CD4-positive, alpha-beta memory T cell (primary cell): ENCODE data around the gene USP12. TPM values are rescaled to one million over a fixed set of nuclear protein-coding genes. Genes with fewer than 3 reads are reported as not detected.
A peak's percentile ranks its signal among the peaks of the same experiment; 100 is the strongest.
"Not testable (repeated sequence)": the region's sequence is repeated elsewhere in the genome, so short reads cannot be mapped to it uniquely, and the experiment has no call there.

Experiments
- CTCF ChIA-PET: fragments of 350-600 bp; sonication (Branson Sonifier 250); formaldehyde crosslinking; loops from one replicate; lab custom pipeline; 2021; ENCODE audit warnings: inconsistent platforms; ENCODE audit not compliant: partially characterized antibody; lab: Charles Lee
- POLR2A ChIA-PET: fragments of 350-600 bp; sonication (Branson Sonifier 250); formaldehyde crosslinking; loops from one replicate; lab custom pipeline; 2021; ENCODE audit not compliant: partially characterized antibody; lab: Charles Lee
- DNase-seq, 5 donors: peaks; one replicate each; pipeline versions ENCODE4 v3.0.0 to v3.0.0-alpha.2; 2020 to 2022; ENCODE audit warnings: mixed read lengths in 1 of 5
- H3K27ac ChIP-seq: one replicate; pipeline ENCODE4 v1.7.0; 2013; ENCODE audit warnings: low read depth, low read length
- H3K27me3 ChIP-seq: 2 replicates; pipeline ENCODE4 v1.7.0; 2013; ENCODE audit warnings: mild to moderate bottlenecking, low read length, moderate library complexity; ENCODE audit not compliant: insufficient read depth
- H3K36me3 ChIP-seq: 2 replicates; pipeline ENCODE4 v1.7.0; 2013; ENCODE audit warnings: mild to moderate bottlenecking, low read length, moderate library complexity; ENCODE audit not compliant: insufficient read depth
- H3K4me1 ChIP-seq: 2 replicates; pipeline ENCODE4 v1.7.0; 2013; ENCODE audit warnings: mild to moderate bottlenecking, low read length, moderate library complexity; ENCODE audit not compliant: insufficient read depth
- H3K4me3 ChIP-seq, 2 donors: one replicate each; pipeline ENCODE4 v1.7.0; 2013; ENCODE audit warnings: low read length in 2 of 2, mild to moderate bottlenecking in 1 of 2
- H3K9me3 ChIP-seq, 2 donors: one replicate each; pipeline ENCODE4 v1.7.0; 2013; ENCODE audit warnings: low read length in 2 of 2, control low read depth in 1 of 2; ENCODE audit not compliant: control insufficient read depth in 1 of 2
- H3K27ac Mint-ChIP-seq, 7 donors: one replicate each; pipeline ENCODE4 v1.8.0; 2020 to 2021; ENCODE audit warnings: mixed read lengths in 7 of 7, mild to moderate bottlenecking in 6 of 7, inconsistent platforms in 3 of 7, moderate library complexity in 3 of 7
- H3K27me3 Mint-ChIP-seq, 2 donors: one replicate each; pipeline ENCODE4 v1.8.0; 2020 to 2021; ENCODE audit warnings: mixed read lengths in 2 of 2
- H3K36me3 Mint-ChIP-seq, 2 donors: one replicate each; pipeline ENCODE4 v1.8.0; 2020 to 2021; ENCODE audit warnings: mixed read lengths in 2 of 2, inconsistent platforms in 1 of 2, mild to moderate bottlenecking in 1 of 2
- H3K4me1 Mint-ChIP-seq, 4 donors: one replicate each; pipeline ENCODE4 v1.8.0; 2020 to 2021; ENCODE audit warnings: mixed read lengths in 4 of 4, mild to moderate bottlenecking in 1 of 4
- H3K4me3 Mint-ChIP-seq, 8 donors: one replicate each; pipeline ENCODE4 v1.8.0; 2020 to 2021; ENCODE audit warnings: mixed read lengths in 8 of 8, mild to moderate bottlenecking in 7 of 8, moderate library complexity in 6 of 8, inconsistent platforms in 3 of 8
- H3K9me3 Mint-ChIP-seq, 8 donors: one replicate each; pipeline ENCODE4 v1.8.0; 2020 to 2021; ENCODE audit warnings: mixed read lengths in 8 of 8, mild to moderate bottlenecking in 5 of 8, inconsistent platforms in 3 of 8, moderate library complexity in 1 of 8
- intact Hi-C: fragments of 100-400 bp; cut with micrococcal nuclease; formaldehyde crosslinking; loops from one replicate; pipeline ENCODE4 v1.15.1; 2023
- polyA plus RNA-seq, 2 donors: library from polyadenylated mRNA; unstranded; fragments of 300-500 nt; fragmentation: Illumina TruSeq; gene quantifications; one replicate each; pipeline ENCODE4 v1.2.3, GENCODE V29; 2021
- total RNA-seq, 2 experiments: library from RNA; stranded (reverse); gene quantifications; one replicate each; pipeline ENCODE4 v1.2.3, GENCODE V29; 2021

Gene USP12, protein sequence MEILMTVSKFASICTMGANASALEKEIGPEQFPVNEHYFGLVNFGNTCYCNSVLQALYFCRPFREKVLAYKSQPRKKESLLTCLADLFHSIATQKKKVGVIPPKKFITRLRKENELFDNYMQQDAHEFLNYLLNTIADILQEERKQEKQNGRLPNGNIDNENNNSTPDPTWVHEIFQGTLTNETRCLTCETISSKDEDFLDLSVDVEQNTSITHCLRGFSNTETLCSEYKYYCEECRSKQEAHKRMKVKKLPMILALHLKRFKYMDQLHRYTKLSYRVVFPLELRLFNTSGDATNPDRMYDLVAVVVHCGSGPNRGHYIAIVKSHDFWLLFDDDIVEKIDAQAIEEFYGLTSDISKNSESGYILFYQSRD
- total RNA-seq, result 10 to 100 TPM; 24.0 to 26.0 TPM
- polyA plus RNA-seq, result 10 to 100 TPM; 16.1 to 16.4 TPM

DNA sequence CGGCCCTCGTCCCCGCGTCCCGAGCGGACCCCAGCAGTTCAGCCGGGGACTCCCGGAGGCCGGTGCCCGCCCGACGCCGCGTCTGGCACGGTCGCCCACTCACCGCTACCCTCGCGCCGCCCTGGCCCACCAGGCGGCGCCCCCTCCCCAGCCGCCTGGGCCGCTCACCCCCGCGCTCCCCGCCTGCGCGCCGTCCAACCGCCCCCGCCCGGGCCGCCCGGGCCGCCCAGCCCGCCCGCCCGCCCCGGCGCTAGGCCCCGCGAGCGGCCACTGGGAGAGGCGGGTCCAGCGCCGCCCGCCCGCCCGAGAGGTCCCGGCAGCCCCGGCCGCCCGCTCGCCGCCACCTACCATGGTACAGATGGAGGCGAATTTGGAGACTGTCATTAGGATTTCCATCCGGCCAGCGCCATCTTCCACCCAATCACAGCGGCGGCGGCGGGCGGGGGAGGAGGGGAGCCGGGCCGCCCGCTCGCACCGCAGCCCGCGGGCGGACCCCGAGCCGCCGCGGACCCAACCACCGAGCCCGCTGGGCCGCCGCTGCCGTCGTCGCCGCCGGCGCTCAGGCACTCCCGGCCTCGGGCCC lies at the start of gene USP12:
USP12 (minus strand) TSS at position 568 of the 583 bp plus-strand sequence; CDS start at position 396, 172 bp downstream.
- CTCF ChIA-PET, result interaction anchor here (0.5 kb wide), 1 partner anchor 55 kb away, joined by 3 read pairs; no protein-coding TSS in a partner anchor
- POLR2A ChIA-PET, result interaction anchor here (0.9 to 1.6 kb wide), 2 partner anchors 80 to 85 kb away, joined by 5 to 7 read pairs; partner anchors contain the start of gene RPL21
- H3K27me3 Mint-ChIP-seq, result no peaks in the 10 kb centered on the region
- H3K36me3 ChIP-seq, result no peaks in the 10 kb centered on the region
- H3K9me3 ChIP-seq, result no peaks in the 10 kb centered on the region
- peaks cover 0 to 6% of the 10 kb centered on the region in 2 donors for H3K36me3 Mint-ChIP-seq
- no peaks in the 10 kb centered on the region for H3K27me3 ChIP-seq
- peaks cover 33 to 51% (median 44%) of the 10 kb centered on the region in 4 donors for H3K4me1 Mint-ChIP-seq
- H3K27ac ChIP-seq, result peak within 1 kb of the TSS; percentile 95
- H3K9me3 Mint-ChIP-seq, result no peaks in the 10 kb centered on the region
- DNase-seq, result peak in 1 of 5 donors; percentile 70
- H3K4me3 Mint-ChIP-seq, result peak within 1 kb of the TSS; percentile 91 to 99 (median 98)
- peak within 1 kb of the TSS; percentile 33 to 63 for H3K4me3 ChIP-seq
- H3K4me1 ChIP-seq, result peaks cover 43% of the 10 kb centered on the region
- intact Hi-C loops, result loop anchor here (1.0 to 5.0 kb wide), 5 partner anchors 24 to 966 kb away; partner anchors contain the start of genes CDK8, LNX2, PAN3 and POLR1D
- H3K27ac Mint-ChIP-seq, result peak within 1 kb of the TSS; percentile 96 to 99 (median 98)

DNA sequence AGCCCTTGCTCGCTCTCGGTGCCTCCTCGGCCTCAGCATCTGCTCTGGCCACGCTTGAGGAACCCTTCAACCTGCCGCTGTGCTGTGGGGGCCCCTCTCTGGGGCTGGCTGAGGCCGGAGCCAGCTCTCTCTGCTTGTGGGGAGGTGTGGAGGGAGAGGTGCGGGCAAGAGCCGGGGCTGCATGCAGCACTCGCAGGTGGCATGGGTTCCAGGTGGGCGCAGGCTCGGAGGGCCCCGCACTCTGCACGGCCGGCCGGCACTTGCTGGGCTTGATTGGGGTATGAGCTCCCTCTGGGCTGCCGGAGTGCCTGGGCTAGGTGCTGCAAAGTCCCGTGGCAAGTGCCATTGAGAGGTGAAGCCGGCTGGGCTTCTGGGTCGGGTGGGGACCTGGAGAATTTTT lies 48.0 kb upstream of the USP12 start:
- Mint-ChIP-seq H3K4me3 (no peak overlapping the region), H3K36me3 (peaks cover 0 to 9% of the 10 kb centered on the region in 2 donors), H3K9me3 (peaks cover 0 to 12% (median 0%) of the 10 kb centered on the region in 8 donors), H3K27me3 (peaks cover 12 to 15% of the 10 kb centered on the region in 2 donors), H3K4me1 (no peaks in the 10 kb centered on the region), H3K27ac (no peak overlapping the region)
- POLR2A ChIA-PET, result no interaction called here
- Histone ChIP-seq H3K36me3 (no peaks in the 10 kb centered on the region), H3K27me3 (no peaks in the 10 kb centered on the region), H3K9me3 (no peaks in the 10 kb centered on the region), H3K4me1 (no peaks in the 10 kb centered on the region), H3K4me3 (no peak overlapping the region), H3K27ac (no peak overlapping the region)
- CTCF ChIA-PET, result no interaction called here
- no peak for DNase-seq
- intact Hi-C loops, result no loop called here

DNA sequence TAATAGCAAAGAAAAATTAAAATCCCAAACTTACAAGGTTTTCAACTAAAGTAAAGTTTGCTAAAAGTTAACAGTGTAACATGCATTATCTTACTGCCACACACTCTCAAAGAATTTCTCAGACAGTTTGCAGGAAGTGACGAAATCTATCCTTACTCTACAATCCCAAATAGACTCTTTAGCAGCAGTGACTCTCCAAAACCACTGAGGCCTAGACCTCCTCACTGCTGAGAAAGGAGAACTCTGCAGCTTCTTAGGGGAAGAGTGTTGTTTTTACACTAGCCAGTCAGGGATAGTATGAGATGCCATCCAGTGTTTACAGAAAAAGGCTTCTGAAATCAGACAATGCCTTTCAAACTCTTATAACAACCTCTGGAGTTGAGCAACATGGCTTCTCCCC lies 47.2 kb upstream of the USP12 start:
- H3K27me3 ChIP-seq, H3K9me3 ChIP-seq, POLR2A ChIA-PET, CTCF ChIA-PET, H3K36me3 ChIP-seq, H3K4me3 ChIP-seq, H3K36me3 Mint-ChIP-seq, H3K27ac ChIP-seq, intact Hi-C loops, DNase-seq, H3K4me1 Mint-ChIP-seq, H3K4me1 ChIP-seq, H3K4me3 Mint-ChIP-seq, H3K27ac Mint-ChIP-seq: not testable (repeated sequence)
- H3K27me3 Mint-ChIP-seq, result peaks cover 10 to 11% of the 10 kb centered on the region in 2 donors
- peaks cover 0 to 12% (median 0%) of the 10 kb centered on the region in 8 donors for H3K9me3 Mint-ChIP-seq

DNA sequence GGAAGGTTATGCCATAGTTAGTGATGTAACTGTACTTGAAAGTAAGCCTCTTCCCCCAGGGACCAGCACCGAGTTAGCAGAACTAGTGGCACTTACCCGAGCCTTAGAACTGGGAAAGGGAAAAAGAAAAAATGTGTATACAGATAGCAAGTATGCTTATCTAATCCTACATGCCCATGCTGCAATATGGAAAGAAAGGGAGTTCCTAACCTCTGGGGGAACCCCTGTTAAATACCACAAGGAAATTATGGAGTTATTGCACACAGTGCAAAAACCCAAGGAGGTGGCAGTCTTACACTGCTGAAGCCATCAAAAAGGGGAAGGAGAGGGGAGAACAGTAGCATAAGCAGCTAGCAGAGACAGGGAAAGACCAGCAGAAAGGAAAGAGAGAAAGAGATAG lies 46.2 kb upstream of the USP12 start:
- H3K4me3 ChIP-seq, intact Hi-C loops, H3K4me1 ChIP-seq, H3K36me3 Mint-ChIP-seq, POLR2A ChIA-PET, DNase-seq, H3K27ac ChIP-seq, CTCF ChIA-PET, H3K9me3 ChIP-seq, H3K27me3 ChIP-seq, H3K4me1 Mint-ChIP-seq, H3K4me3 Mint-ChIP-seq, H3K36me3 ChIP-seq, H3K27ac Mint-ChIP-seq: not testable (repeated sequence)
- peaks cover 0 to 12% (median 0%) of the 10 kb centered on the region in 8 donors for H3K9me3 Mint-ChIP-seq
- peaks cover 9 to 10% of the 10 kb centered on the region in 2 donors for H3K27me3 Mint-ChIP-seq

DNA sequence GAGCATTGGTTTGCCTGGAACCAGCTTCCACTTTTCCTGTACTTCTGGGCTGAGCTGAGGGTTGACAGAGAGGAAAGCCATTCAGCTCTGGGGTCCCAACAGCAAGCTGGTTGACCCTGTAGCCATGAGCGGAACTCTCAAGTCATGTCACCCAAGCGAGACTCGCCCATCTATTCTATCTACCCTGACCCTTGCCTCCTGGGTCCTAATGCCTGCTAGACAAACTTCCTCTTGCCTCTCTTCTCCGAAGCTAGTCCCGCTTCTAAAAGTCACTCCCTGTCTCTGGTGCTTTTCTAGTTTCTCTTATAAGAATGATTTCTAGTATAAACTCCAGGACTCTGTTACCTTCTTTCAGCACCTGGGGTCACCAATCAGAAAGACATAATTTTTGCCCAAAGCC lies 41.8 kb upstream of the USP12 start:
- H3K36me3 Mint-ChIP-seq, H3K4me3 Mint-ChIP-seq, CTCF ChIA-PET, H3K4me1 ChIP-seq, intact Hi-C loops, H3K4me3 ChIP-seq, H3K36me3 ChIP-seq, H3K27me3 Mint-ChIP-seq, H3K27me3 ChIP-seq, H3K9me3 ChIP-seq, H3K27ac ChIP-seq, DNase-seq, H3K4me1 Mint-ChIP-seq, H3K27ac Mint-ChIP-seq, POLR2A ChIA-PET: not testable (repeated sequence)
- H3K9me3 Mint-ChIP-seq, result peaks cover 0 to 19% (median 5%) of the 10 kb centered on the region in 8 donors

DNA sequence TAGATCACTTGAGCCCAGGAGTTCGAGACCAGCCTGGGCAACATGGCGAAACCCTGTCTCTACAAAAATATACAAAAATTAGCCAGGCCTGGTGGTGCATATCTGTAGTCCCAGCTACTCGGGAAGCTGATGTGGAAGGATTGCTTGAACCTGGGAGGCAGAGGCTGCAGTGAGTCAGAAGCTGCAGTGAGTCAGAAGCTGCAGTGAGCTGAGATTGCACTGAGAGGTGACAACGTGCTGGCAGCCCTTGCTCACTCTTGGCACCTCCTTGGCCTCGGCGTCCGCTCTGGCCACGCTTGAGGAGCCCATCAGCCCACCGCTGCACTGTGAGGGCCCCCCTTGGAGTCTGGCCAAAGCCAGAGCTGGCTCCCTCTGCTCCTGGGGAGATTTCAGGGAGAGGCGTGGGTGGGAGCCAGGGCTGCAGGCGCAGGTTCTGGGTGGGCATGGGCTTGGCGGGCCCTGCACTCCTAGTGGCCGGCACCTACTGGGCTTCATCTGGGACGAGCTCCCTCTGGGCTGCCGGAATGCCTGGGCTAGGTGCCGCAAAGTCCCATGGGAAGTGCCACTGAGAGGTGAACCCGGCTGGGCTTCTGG lies 40.3 kb upstream of the USP12 start:
- POLR2A ChIA-PET, result no interaction called here
- intact Hi-C loops, result no loop called here

DNA sequence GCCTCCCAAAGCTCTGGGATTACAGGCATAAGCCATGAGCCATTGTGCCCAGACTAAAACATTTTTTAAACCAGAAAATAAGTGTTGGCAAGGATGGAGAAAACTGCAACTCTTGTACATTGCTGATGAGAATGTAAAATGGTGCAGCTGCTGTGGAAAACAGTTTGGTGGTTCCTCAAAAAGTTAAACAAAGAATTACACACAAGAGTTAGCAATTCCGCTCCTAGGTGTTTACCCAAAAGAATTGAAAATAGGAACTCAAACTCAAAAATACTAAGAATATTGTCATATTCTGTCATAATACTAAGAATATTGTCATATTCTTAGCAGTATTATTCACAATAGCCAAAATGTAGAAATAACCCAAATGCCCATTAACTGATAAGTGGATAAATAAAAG lies 39.7 kb upstream of the USP12 start:
- intact Hi-C loops, result no loop called here
- Mint-ChIP-seq H3K4me1 (no peaks in the 10 kb centered on the region), H3K4me3 (no peak overlapping the region), H3K36me3 (peaks cover 4 to 5% of the 10 kb centered on the region in 2 donors), H3K27ac (no peak overlapping the region), H3K27me3 (peaks cover 1 to 3% of the 10 kb centered on the region in 2 donors), H3K9me3 (peaks cover 0 to 19% (median 5%) of the 10 kb centered on the region in 8 donors)
- ChIA-PET POLR2A (no interaction called here), CTCF (no interaction called here)
- Histone ChIP-seq H3K27ac (no peak overlapping the region), H3K27me3 (no peaks in the 10 kb centered on the region), H3K4me1 (no peaks in the 10 kb centered on the region), H3K9me3 (no peaks in the 10 kb centered on the region), H3K4me3 (no peak overlapping the region), H3K36me3 (no peaks in the 10 kb centered on the region)
- no peak for DNase-seq

More for the DNA sequence above, 40.3 kb upstream of the USP12 start:
- H3K27ac ChIP-seq, result no peak overlapping the region
- Mint-ChIP-seq H3K4me1 (no peaks in the 10 kb centered on the region), H3K4me3 (no peak overlapping the region), H3K36me3 (peaks cover 4 to 5% of the 10 kb centered on the region in 2 donors), H3K27me3 (peaks cover 1 to 3% of the 10 kb centered on the region in 2 donors), H3K27ac (no peak overlapping the region), H3K9me3 (peaks cover 0 to 19% (median 5%) of the 10 kb centered on the region in 8 donors)
- CTCF ChIA-PET, result no interaction called here
- H3K27me3 ChIP-seq, result no peaks in the 10 kb centered on the region
- no peak for DNase-seq
- no peaks in the 10 kb centered on the region for H3K36me3 ChIP-seq
- H3K4me1 ChIP-seq, result no peaks in the 10 kb centered on the region
- H3K9me3 ChIP-seq, result no peaks in the 10 kb centered on the region
- H3K4me3 ChIP-seq, result no peak overlapping the region
